HuH-7.5 (cell line): Measurements from ENCODE around the gene LIMS1.
"Not testable (repeated sequence)": the region's sequence is repeated elsewhere in the genome, so short reads cannot be mapped to it uniquely, and the experiment has no call there.

Experiments used
- DNase-seq: peaks from one replicate; pipeline ENCODE4 v3.0.0; 2011; ENCODE audit warnings: low spot score

Gene LIMS1

GRCh38 chr2:108533832-108534583, at the start of gene LIMS1:
Gene LIMS1, plus strand, starts transcription at chr2:108534470. Its CDS starts 93 bp downstream, at chr2:108534563.
- DNase-seq: peak; percentile 77

GRCh38 chr2:108485253-108485652, 49.0 kb upstream of the LIMS1 start:
- DNase-seq: no peak

- DNase-seq: no peak
Measured at GRCh38 chr2:108490506-108491122, 43.7 kb upstream of the LIMS1 start.

- no peak for DNase-seq
Measured at GRCh38 chr2:108491848-108492247, 42.4 kb upstream of the LIMS1 start.

GRCh38 chr2:108492364-108492763, 41.9 kb upstream of the LIMS1 start:
- peak; percentile 12 for DNase-seq

GRCh38 chr2:108496167-108496566, 38.1 kb upstream of the LIMS1 start:
- not testable (repeated sequence) for DNase-seq

- DNase-seq: not testable (repeated sequence)
Measured at GRCh38 chr2:108507620-108508019, 26.6 kb upstream of the LIMS1 start.

GRCh38 chr2:108512431-108512830, 21.8 kb upstream of the LIMS1 start:
- not testable (repeated sequence) for DNase-seq

- not testable (repeated sequence) for DNase-seq
Measured at GRCh38 chr2:108514478-108514877, 19.8 kb upstream of the LIMS1 start.

GRCh38 chr2:108524688-108525087, 9.6 kb upstream of the LIMS1 start:
- DNase-seq: not testable (repeated sequence)

GRCh38 chr2:108525258-108525657, 9.0 kb upstream of the LIMS1 start:
- DNase-seq: not testable (repeated sequence)

- DNase-seq: no peak
Measured at GRCh38 chr2:108531674-108532055, 2.6 kb upstream of the LIMS1 start.

- peak; percentile 29 for DNase-seq
Measured at GRCh38 chr2:108534584-108535356, 500 bp downstream of the LIMS1 start.

GRCh38 chr2:108535357-108535631, 1.0 kb downstream of the LIMS1 start:
- no peak for DNase-seq

- DNase-seq: no peak
Measured at GRCh38 chr2:108536133-108536780, 2.0 kb downstream of the LIMS1 start.

- DNase-seq: no peak
Measured at GRCh38 chr2:108536911-108537310, 2.6 kb downstream of the LIMS1 start.

- no peak for DNase-seq
Measured at GRCh38 chr2:108538000-108538625, 3.8 kb downstream of the LIMS1 start.

GRCh38 chr2:108541451-108541850, 7.2 kb downstream of the LIMS1 start:
- DNase-seq: no peak

- DNase-seq: no peak
Measured at GRCh38 chr2:108542071-108542470, 7.8 kb downstream of the LIMS1 start.

GRCh38 chr2:108547606-108548005, 13.3 kb downstream of the LIMS1 start:
- DNase-seq: no peak

- no peak for DNase-seq
Measured at GRCh38 chr2:108548208-108549003, 14.1 kb downstream of the LIMS1 start.
